ENCODE measurements around the gene ZPBP2. TPM values are rescaled to one million over a fixed set of nuclear protein-coding genes. Genes with fewer than 3 reads are reported as not detected.

The ZPBP2 gene
- total RNA-seq, 1 donor from 2014 or later = not detected

DNA sequence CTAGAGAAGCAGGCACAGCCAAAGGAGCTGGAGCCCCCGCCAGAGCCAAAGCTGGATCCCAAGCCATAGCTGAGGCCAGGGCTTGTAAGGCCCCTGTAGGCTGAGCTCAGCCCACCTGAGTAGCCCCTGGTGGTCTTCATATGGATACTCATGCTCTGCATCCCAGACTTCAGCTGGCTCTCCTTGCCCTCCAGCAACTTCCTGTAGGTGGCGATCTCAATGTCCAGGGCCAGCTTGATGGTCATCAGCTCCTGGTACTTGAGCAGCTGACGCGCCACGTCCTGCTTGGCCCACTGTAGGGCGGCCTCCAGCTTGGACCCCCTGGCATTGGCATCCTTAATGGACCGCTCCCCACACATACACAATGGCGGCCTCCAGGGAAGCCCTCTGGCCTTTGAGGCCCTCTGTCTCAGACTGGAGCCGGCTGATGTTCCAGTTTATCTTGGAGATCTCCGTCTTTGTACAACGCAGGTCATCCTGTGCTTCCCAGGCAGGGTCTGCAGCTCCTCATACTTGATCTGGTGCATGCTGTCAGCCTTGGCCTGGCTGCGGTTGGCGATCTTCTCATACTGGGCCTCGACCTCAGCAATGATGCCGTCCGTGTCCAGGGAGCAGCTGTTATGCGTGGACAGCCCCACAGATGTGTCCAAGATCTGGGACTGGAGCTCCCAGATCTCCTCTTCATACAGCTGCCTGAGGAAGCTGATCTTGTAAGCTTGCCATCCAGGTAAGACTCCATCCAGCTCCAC lies 32.8 kb upstream of the ZPBP2 start:
- Histone ChIP-seq H3K36me3 (no peaks in the 10 kb centered on the region), H3K4me3 (no peak overlapping the region), H3K27ac (no peak overlapping the region), H3K27me3 (no peaks in the 10 kb centered on the region), H3K9me3 (peaks cover 0 to 19% of the 10 kb centered on the region in 2 donors), H3K4me1 (no peaks in the 10 kb centered on the region)
- TF ChIP-seq, protein P1, sequence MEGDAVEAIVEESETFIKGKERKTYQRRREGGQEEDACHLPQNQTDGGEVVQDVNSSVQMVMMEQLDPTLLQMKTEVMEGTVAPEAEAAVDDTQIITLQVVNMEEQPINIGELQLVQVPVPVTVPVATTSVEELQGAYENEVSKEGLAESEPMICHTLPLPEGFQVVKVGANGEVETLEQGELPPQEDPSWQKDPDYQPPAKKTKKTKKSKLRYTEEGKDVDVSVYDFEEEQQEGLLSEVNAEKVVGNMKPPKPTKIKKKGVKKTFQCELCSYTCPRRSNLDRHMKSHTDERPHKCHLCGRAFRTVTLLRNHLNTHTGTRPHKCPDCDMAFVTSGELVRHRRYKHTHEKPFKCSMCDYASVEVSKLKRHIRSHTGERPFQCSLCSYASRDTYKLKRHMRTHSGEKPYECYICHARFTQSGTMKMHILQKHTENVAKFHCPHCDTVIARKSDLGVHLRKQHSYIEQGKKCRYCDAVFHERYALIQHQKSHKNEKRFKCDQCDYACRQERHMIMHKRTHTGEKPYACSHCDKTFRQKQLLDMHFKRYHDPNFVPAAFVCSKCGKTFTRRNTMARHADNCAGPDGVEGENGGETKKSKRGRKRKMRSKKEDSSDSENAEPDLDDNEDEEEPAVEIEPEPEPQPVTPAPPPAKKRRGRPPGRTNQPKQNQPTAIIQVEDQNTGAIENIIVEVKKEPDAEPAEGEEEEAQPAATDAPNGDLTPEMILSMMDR (IDR thresholded peaks at IDR 0.05) = no peak
- no peak for DNase-seq (ENCODE audit: low spot score in 2 of 2)
- intact Hi-C loops (cut with DNase I) = no loop called here

DNA sequence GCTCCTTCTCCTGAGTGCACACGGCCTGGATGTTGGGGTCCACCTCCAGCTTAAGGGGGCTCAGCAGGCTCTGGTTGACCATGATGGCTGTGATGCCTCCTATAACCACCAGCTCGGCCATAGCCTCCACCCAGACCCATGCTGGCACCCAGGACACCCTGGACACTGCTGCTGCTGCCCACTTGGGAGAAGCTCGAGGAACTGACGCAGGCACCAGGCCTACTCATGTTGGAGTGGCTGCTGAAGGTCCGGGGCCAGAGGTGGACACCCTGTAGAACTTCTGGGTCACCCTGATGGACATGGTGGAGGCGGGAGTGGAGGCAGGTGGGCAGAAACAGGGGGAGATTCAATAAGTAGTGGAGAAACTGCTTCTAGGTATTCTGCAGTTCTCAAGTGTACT lies 31.9 kb upstream of the ZPBP2 start:
- no peak for DNase-seq (ENCODE audit: low spot score in 2 of 2)
- no peaks in the 10 kb centered on the region for H3K36me3 ChIP-seq
- intact Hi-C loops (cut with DNase I) = no loop called here
- no peaks in the 10 kb centered on the region for H3K4me1 ChIP-seq
- H3K27ac ChIP-seq = no peak overlapping the region
- TF ChIP-seq, protein P1 (IDR thresholded peaks at IDR 0.05) = no peak
- peaks cover 0 to 19% of the 10 kb centered on the region in 2 donors for H3K9me3 ChIP-seq
- no peak overlapping the region for H3K4me3 ChIP-seq
- no peaks in the 10 kb centered on the region for H3K27me3 ChIP-seq

DNA sequence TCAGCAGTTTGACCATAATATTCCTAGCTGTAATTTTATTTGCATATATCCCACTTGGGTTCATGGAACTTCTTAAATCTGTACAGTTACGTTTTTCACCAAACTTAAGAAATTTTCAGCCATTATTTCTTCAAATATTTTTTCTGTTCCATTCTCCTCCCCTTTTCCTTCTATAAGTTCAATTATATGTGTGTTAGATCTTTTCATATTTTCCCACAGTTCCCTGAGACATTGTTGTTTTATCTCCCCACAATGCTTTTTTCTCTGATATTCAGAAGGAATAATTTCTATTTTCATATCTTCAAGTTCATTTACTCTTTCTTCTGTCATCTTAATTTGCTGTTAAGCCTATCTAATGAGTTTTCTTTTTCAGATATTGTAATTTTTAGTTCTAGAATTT lies 29.9 kb upstream of the ZPBP2 start:
- peaks cover 0 to 19% of the 10 kb centered on the region in 2 donors for H3K9me3 ChIP-seq
- intact Hi-C loops (cut with DNase I) = no loop called here

DNA sequence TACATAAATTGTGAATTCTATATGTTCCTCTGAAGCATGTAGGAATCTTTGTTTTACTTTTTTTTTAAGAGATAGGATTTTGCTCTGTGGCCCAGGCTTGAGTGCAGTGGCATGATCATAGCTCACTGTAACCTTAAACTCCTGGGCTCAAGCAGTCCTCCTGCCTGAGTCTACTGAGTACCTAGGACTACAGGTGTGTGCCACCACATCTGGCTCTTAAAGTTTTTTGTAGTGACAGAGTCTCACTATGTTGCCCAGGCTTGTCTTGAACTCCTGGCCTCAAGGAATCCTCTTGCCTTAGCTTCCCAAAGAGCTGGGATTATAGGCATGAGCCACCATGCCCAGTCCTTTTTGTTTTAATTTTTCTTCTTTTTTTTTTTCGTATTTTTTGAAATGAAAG lies 29.2 kb upstream of the ZPBP2 start:
- no peak for DNase-seq (ENCODE audit: low spot score in 2 of 2)
- H3K27ac ChIP-seq = no peak overlapping the region
- peaks cover 0 to 19% of the 10 kb centered on the region in 2 donors for H3K9me3 ChIP-seq
- TF ChIP-seq, protein P1 (IDR thresholded peaks at IDR 0.05) = no peak
- no peaks in the 10 kb centered on the region for H3K27me3 ChIP-seq
- intact Hi-C loops (cut with DNase I) = no loop called here
- H3K36me3 ChIP-seq = no peaks in the 10 kb centered on the region
- no peak overlapping the region for H3K4me3 ChIP-seq
- no peaks in the 10 kb centered on the region for H3K4me1 ChIP-seq

More for the DNA sequence above, 29.9 kb upstream of the ZPBP2 start:
- TF ChIP-seq, protein P1 (IDR thresholded peaks at IDR 0.05) = no peak
- Histone ChIP-seq H3K4me1 (no peaks in the 10 kb centered on the region), H3K4me3 (no peak overlapping the region), H3K36me3 (no peaks in the 10 kb centered on the region), H3K27me3 (no peaks in the 10 kb centered on the region), H3K27ac (no peak overlapping the region)
- no peak for DNase-seq (ENCODE audit: low spot score in 2 of 2)

DNA sequence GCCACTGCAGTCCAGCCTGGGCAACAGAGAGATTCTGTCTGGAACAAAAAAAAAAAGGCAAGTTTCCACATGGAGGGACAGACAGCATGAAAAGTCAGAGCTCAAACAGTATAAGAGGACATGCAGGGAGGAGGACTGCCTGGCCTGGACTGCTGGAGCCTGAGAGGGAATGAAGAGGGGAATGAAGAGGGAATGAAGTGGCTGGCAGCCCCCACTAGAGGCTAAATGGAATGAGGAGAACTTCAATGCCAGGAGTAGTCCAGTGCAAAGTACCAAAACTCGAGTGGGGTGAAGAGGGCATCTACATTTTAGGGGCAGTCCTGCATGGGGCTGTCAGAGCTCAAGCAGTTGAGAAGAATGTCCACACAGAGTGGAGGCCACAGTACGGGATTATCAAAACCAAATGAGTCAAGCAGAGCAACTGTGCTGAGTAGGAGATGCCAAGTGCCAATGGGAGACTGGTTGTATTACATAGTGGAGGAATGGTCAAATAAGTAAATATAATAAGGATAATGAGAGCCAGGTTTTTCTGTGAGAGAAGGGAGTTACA lies 26.8 kb upstream of the ZPBP2 start:
- intact Hi-C loops (cut with DNase I) = no loop called here
- no peak overlapping the region for H3K4me3 ChIP-seq
- peaks cover 0 to 19% of the 10 kb centered on the region in 2 donors for H3K9me3 ChIP-seq
- no peak overlapping the region for H3K27ac ChIP-seq
- TF ChIP-seq, protein P1 (IDR thresholded peaks at IDR 0.05) = no peak
- no peak for DNase-seq (ENCODE audit: low spot score in 2 of 2)
- no peaks in the 10 kb centered on the region for H3K27me3 ChIP-seq
- H3K36me3 ChIP-seq = no peaks in the 10 kb centered on the region
- no peaks in the 10 kb centered on the region for H3K4me1 ChIP-seq
